ENCODE data around the gene CLSTN2.

Gene CLSTN2

DNA sequence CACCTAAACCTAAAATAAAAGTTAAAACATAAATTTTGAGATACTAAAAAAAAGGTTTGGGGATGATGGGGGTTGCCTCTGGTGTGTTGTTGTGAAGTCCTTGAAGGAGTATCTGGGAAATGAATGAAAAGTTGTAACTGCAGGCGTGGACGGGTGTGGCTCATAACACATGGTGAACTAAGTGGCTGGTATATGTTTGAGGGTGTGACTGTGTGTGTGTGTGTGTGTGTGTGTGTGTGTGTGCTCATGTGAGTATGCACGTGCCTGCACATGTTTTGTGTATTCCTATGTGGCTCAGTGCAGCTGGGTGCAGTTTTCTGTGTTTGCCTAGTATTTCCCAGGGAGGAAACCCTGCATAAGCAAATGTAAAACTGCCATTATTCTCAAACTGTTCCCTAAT lies 513.0 kb downstream of the CLSTN2 start:
- Histone ChIP-seq H3K4me3 (no peak overlapping the region), H3K27ac (no peak overlapping the region)
- TF ChIP-seq, protein P1, sequence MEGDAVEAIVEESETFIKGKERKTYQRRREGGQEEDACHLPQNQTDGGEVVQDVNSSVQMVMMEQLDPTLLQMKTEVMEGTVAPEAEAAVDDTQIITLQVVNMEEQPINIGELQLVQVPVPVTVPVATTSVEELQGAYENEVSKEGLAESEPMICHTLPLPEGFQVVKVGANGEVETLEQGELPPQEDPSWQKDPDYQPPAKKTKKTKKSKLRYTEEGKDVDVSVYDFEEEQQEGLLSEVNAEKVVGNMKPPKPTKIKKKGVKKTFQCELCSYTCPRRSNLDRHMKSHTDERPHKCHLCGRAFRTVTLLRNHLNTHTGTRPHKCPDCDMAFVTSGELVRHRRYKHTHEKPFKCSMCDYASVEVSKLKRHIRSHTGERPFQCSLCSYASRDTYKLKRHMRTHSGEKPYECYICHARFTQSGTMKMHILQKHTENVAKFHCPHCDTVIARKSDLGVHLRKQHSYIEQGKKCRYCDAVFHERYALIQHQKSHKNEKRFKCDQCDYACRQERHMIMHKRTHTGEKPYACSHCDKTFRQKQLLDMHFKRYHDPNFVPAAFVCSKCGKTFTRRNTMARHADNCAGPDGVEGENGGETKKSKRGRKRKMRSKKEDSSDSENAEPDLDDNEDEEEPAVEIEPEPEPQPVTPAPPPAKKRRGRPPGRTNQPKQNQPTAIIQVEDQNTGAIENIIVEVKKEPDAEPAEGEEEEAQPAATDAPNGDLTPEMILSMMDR (IDR thresholded peaks at IDR 0.05): no peak
- DNase-seq (ENCODE audit: low spot score): no peak

DNA sequence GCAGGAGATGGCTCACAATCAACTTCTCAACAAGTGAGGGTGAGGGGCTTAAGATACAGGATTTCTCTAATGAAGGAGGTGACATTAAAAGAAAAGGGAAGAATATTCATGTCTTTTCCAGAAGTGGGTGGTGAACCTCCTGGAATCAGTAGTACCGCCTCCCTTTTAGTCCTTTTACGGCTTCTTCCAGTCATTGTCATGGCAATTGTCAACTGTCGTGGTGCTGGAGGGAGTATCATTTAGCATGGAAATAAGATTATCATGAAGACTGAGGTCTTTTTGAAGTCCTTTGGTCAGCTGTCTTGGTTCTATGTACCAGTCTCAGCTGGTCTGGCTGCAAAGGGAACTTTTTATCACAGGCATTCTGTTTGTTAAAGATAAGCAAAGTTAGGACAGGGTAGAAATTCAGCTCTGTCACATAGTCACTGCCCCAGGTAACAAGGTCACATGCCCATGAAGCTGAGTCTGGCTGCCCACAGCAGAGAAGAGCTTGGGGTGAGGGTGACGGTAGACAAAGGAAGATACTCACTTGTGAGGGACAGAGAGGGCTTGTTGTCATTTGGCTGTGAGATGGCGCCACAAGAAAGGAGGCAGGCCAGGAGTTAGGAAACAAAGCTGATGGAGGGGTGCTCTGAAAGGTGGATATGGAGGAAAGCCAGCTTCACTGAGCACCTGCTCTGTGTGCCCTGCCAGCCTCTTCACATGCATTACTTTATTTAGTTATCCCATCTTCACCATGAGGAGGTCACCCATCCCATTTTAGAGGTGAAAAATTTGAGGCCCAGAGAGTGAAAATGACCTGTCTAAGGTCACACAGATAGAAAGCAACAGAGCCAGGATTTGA lies 514.6 kb downstream of the CLSTN2 start:
- TF ChIP-seq, protein P1 (IDR thresholded peaks at IDR 0.05): no peak
- DNase-seq (ENCODE audit: low spot score): no peak
- H3K4me3 ChIP-seq: no peak overlapping the region
- H3K27ac ChIP-seq: no peak overlapping the region

DNA sequence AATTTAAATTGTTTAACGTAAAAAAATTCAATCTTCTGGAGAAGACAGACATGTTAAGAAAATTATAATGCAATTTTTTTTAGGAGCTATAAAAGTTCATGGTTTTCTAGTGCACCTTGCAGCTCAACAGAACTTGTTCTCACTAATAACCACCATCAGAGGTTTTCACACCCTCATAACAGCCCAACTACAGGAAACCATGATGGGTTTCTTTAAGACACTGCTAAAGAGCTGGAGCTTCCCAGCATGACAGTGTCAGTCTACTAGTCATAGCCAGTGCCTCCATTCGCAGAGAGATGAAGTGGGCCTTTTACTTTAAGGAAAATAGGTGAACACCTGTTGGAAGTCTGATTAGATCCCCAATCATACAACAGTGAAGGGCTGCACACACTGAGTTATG lies 518.8 kb downstream of the CLSTN2 start:
- H3K4me3 ChIP-seq: no peak overlapping the region
- TF ChIP-seq, protein P1 (IDR thresholded peaks at IDR 0.05): no peak
- H3K27ac ChIP-seq: no peak overlapping the region
- DNase-seq (ENCODE audit: low spot score): no peak

DNA sequence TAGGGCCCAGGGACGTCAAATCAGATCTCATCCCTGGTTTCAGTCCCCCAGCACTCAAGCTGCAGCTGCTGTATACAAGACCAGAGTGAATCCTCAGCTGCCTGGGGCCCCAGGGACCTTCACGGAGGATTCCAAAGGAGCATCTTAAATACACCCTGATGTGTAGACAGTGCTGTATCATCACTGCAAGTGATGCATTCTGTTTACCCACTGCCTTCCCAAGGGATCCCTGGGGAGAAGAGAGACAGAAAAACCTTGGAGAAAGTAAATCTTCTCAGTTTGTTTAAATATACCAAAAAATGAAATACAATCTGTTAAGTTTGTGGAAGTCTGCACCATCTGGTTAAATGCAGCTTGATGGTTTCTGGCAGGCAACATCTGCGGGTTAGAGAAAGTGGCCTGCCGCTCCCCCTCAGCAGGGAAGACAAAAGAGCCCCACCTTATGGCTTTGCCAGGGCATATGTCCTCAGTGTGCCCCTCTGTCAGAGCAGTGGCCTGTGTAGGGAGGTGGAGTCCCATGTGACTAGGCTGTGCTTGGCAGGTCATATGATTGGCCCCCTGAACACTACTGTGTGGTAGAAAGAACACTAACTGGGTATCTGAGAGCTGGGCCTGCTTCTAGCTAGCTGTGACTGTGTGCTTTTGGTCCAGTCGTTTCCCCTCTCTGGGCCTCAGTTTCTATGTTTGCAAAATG lies 520.7 kb downstream of the CLSTN2 start:
- TF ChIP-seq, protein P1 (IDR thresholded peaks at IDR 0.05): no peak
- Histone ChIP-seq H3K4me3 (no peak overlapping the region), H3K27ac (no peak overlapping the region)
- no peak for DNase-seq (ENCODE audit: low spot score)

DNA sequence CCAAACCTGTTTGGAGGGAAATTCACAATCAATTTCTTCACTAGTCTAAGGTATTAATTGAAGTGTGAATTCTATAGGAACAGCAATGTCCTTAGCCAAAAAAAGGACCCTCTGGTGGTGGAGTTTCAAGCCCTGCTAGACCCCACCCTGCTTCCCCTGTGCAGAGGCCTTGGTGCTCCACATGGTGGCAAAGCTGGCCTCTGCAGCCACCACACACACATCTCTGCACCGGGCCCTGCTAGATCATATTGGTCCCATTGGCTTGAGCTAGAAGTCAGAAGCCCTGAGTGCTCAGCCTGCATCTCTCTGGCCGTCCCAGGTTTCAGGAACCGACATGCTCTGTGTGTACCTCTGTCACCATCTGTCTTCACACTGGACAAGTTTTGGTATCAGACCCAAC lies 522.0 kb downstream of the CLSTN2 start:
- Histone ChIP-seq H3K4me3 (no peak overlapping the region), H3K27ac (no peak overlapping the region)
- TF ChIP-seq, protein P1 (IDR thresholded peaks at IDR 0.05): no peak
- DNase-seq (ENCODE audit: low spot score): no peak

DNA sequence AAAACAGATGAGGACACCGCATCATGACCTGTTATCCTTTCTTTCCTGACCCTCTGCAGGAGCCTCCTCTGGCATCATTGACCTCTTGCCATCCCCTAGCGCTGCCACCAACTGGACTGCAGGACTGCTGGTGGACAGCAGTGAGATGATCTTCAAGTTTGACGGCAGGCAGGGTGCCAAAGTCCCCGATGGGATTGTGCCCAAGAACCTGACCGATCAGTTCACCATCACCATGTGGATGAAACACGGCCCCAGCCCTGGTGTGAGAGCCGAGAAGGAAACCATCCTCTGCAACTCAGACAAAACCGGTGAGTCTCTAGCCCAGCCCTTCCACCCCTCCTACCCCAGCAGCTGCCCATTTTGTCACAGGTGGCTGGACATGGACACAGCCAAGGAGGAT lies 524.5 kb downstream of the CLSTN2 start:
- TF ChIP-seq, protein P1 (IDR thresholded peaks at IDR 0.05): no peak
- no peak for DNase-seq (ENCODE audit: low spot score)
- Histone ChIP-seq H3K27ac (no peak overlapping the region), H3K4me3 (no peak overlapping the region)

DNA sequence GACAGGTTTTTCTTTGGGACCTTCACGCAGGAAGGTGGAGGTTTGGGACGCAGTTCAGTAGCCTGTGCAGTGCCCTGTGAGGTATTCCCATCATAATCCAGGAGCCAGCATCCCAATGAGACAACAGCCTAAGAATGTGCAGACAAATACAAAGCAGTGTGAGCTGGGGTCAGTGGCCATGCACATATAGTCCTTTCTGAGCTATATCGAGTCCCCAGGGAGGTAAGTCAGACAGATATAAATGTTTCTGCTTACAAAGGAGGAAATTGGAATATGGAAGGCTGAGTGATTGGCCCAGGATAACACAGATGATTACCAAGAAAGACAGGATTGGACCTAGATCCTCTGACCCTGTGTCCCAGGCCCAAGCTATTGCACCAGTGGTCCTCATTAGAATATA lies 526.3 kb downstream of the CLSTN2 start:
- DNase-seq (ENCODE audit: low spot score): no peak
- TF ChIP-seq, protein P1 (IDR thresholded peaks at IDR 0.05): no peak
- H3K27ac ChIP-seq: no peak overlapping the region
- H3K4me3 ChIP-seq: no peak overlapping the region

Data from coronary artery (tissue), 2 donors.